Liver (tissue), 3 donors: Measurements from ENCODE around the gene RETREG3.

ENCODE experiments used
- GABPA ChIP-seq, 2 donors: IDR thresholded peaks in 1 of 2; conservative IDR thresholded peaks in 1 of 2; 2 replicates each; pipeline ENCODE4 v1.6.1; 2016; ENCODE audit warnings: antibody characterized with exemption in 2 of 2, mild to moderate bottlenecking in 1 of 2, moderate library complexity in 1 of 2
- HNF4G ChIP-seq: IDR thresholded peaks from 2 replicates; pipeline ENCODE4 v1.6.1; 2016; ENCODE audit warnings: antibody characterized with exemption
- JUND ChIP-seq, 2 donors: IDR thresholded peaks; 2 replicates each; pipeline ENCODE4 v1.6.1; 2016; ENCODE audit warnings: antibody characterized with exemption in 2 of 2
- RAD21 ChIP-seq, 2 donors: IDR thresholded peaks; 2 replicates each; pipeline ENCODE4 v1.6.1; 2016; ENCODE audit warnings: antibody characterized with exemption in 2 of 2, mild to moderate bottlenecking in 2 of 2
- RXRA ChIP-seq, 2 donors: IDR thresholded peaks; 2 replicates each; pipeline ENCODE4 v1.6.1; 2017 to 2018; ENCODE audit warnings: antibody characterized with exemption in 2 of 2, mild to moderate bottlenecking in 1 of 2
- SP1 ChIP-seq: IDR thresholded peaks from 2 replicates; pipeline ENCODE4 v1.6.1; 2018; ENCODE audit warnings: antibody characterized with exemption, mild to moderate bottlenecking
- TAF1 ChIP-seq: conservative IDR thresholded peaks from 2 replicates; pipeline ENCODE4 v1.6.1; 2016; ENCODE audit warnings: antibody characterized with exemption, mild to moderate bottlenecking
- TF ChIP-seq, protein P1 (sequence below): fragments of 150-350 bp; IDR thresholded peaks from 2 replicates; pipeline ENCODE4 v1.5.1; 2017; ENCODE audit warnings: improper control_type of control experiment, low read depth, low read length; ENCODE audit not compliant: missing input control
- TF ChIP-seq, protein P2 (sequence below): IDR thresholded peaks from 2 replicates; pipeline ENCODE4 v1.6.1; 2016; ENCODE audit warnings: antibody characterized with exemption, mild to moderate bottlenecking
- TF ChIP-seq, protein P3 (sequence below): IDR thresholded peaks from 2 replicates; pipeline ENCODE4 v1.6.1; 2016; ENCODE audit warnings: antibody characterized with exemption
- donor health status: healthy.
- donor health status: healthy.

DNA sequence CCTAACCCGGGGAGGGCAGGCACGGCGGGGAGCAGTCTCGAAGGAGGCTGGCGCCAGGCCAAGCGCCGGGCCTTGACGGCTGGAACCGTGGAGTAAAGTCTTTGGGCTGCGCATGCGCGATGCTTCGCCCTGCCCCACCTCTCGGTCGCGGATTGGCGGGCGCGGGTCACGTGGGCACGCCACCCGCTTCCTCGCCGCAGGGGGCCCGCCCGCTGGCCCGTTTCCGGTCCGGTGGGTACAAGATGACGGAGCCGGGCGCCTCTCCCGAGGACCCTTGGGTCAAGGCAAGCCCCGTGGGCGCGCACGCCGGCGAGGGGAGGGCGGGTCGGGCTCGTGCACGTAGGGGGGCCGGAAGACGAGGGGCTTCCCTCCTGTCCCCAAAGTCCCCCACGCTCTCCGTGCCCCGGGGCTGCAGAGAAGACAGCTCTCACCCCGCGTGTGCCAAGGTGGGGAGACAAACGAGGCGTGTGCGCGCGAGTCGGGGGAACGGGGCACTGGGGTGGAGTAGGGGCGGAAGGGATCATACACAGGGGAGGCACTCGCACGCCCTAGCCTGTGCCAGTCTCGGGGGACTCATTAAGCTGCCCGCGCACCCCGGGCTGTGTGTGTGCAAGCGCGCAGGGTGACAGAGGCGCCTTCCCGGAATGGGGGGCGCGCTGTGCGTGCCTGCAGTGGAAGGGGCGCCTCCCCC lies 42.1 kb downstream of the RETREG3 start, which contains the start of gene MLX:
- TF ChIP-seq, protein P1, sequence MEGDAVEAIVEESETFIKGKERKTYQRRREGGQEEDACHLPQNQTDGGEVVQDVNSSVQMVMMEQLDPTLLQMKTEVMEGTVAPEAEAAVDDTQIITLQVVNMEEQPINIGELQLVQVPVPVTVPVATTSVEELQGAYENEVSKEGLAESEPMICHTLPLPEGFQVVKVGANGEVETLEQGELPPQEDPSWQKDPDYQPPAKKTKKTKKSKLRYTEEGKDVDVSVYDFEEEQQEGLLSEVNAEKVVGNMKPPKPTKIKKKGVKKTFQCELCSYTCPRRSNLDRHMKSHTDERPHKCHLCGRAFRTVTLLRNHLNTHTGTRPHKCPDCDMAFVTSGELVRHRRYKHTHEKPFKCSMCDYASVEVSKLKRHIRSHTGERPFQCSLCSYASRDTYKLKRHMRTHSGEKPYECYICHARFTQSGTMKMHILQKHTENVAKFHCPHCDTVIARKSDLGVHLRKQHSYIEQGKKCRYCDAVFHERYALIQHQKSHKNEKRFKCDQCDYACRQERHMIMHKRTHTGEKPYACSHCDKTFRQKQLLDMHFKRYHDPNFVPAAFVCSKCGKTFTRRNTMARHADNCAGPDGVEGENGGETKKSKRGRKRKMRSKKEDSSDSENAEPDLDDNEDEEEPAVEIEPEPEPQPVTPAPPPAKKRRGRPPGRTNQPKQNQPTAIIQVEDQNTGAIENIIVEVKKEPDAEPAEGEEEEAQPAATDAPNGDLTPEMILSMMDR = no peak
- peak; percentile 39 for TF ChIP-seq SP1
- TF ChIP-seq, protein P2, sequence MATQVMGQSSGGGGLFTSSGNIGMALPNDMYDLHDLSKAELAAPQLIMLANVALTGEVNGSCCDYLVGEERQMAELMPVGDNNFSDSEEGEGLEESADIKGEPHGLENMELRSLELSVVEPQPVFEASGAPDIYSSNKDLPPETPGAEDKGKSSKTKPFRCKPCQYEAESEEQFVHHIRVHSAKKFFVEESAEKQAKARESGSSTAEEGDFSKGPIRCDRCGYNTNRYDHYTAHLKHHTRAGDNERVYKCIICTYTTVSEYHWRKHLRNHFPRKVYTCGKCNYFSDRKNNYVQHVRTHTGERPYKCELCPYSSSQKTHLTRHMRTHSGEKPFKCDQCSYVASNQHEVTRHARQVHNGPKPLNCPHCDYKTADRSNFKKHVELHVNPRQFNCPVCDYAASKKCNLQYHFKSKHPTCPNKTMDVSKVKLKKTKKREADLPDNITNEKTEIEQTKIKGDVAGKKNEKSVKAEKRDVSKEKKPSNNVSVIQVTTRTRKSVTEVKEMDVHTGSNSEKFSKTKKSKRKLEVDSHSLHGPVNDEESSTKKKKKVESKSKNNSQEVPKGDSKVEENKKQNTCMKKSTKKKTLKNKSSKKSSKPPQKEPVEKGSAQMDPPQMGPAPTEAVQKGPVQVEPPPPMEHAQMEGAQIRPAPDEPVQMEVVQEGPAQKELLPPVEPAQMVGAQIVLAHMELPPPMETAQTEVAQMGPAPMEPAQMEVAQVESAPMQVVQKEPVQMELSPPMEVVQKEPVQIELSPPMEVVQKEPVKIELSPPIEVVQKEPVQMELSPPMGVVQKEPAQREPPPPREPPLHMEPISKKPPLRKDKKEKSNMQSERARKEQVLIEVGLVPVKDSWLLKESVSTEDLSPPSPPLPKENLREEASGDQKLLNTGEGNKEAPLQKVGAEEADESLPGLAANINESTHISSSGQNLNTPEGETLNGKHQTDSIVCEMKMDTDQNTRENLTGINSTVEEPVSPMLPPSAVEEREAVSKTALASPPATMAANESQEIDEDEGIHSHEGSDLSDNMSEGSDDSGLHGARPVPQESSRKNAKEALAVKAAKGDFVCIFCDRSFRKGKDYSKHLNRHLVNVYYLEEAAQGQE = no peak
- TF ChIP-seq HNF4G = no peak
- no peak for TF ChIP-seq RAD21 (IDR thresholded peaks at IDR 0.05)
- no peak for TF ChIP-seq RXRA (IDR thresholded peaks at IDR 0.05)
- TF ChIP-seq JUND (IDR thresholded peaks at IDR 0.05) = no peak
- TF ChIP-seq, protein P3, sequence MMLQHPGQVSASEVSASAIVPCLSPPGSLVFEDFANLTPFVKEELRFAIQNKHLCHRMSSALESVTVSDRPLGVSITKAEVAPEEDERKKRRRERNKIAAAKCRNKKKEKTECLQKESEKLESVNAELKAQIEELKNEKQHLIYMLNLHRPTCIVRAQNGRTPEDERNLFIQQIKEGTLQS = no peak
- no peak for TF ChIP-seq TAF1
- TF ChIP-seq GABPA (IDR thresholded peaks at IDR 0.05 in 1 of 2, conservative IDR thresholded peaks at IDR 0.05 in 1 of 2) = peak in 1 of 2 donors; percentile 77
